ENCODE measurements around the gene CDKAL1.
"Not testable (repeated sequence)": the region's sequence is repeated elsewhere in the genome, so short reads cannot be mapped to it uniquely, and the experiment has no call there.

The CDKAL1 gene

DNA sequence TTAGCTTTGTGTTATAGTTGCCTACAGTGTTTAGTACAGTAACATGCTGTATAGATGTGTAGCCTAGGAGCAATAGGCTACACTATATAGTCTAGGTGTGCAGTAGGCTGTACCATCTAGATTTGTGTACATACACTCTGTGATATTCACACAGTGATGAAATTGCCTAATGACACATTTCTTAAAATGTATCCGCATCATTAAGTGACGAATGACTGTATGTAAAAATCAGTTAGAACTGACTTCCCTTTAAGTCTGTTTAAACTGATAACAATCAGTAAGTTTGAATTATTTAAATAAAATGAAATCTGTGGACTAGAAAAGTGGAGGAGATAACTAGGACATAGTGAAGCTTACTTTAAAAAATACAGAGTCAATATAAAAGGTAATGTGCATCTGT is 176.1 kb downstream of the CDKAL1 start:
- no peak for DNase-seq (ENCODE audit: low spot score)

DNA sequence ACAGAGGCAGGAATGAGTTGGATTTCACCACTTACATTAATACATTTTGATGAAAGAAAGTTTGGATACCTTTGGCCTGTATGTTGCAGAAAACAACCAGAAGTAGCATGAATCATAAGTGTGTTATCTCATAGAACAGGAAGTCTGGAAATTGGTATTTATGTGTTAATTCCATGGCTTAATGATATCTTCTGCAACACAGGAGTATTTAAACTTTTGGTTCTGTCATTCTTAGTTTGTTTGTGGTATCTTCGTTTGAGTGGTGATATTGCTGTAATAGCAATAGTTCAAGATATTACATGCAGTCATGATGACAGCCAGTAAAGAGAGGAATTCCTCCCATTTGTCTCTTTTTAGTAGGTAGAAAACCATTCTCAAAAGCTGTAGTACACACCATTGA is 177.3 kb downstream of the CDKAL1 start:
- DNase-seq (ENCODE audit: low spot score), result no peak

DNA sequence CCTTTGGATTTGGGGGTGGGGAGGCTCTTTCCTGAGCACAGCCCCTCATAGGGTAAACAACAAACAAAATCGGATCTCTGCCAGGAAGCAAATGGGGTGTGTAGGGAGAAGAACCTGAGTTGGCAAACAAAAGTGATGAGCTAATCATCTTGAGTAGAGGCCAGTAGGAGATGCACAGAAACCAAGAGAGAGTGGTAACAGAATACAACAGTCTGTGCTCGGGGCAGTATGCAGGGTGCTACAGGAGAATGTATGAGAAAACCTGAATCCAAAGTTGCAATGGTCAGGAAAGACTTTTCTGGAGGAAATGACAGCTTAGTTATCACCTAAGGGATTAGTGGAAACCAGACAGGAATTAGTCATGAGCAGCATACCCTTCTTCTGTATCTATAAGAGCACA is 177.8 kb downstream of the CDKAL1 start:
- DNase-seq (ENCODE audit: low spot score), result no peak

DNA sequence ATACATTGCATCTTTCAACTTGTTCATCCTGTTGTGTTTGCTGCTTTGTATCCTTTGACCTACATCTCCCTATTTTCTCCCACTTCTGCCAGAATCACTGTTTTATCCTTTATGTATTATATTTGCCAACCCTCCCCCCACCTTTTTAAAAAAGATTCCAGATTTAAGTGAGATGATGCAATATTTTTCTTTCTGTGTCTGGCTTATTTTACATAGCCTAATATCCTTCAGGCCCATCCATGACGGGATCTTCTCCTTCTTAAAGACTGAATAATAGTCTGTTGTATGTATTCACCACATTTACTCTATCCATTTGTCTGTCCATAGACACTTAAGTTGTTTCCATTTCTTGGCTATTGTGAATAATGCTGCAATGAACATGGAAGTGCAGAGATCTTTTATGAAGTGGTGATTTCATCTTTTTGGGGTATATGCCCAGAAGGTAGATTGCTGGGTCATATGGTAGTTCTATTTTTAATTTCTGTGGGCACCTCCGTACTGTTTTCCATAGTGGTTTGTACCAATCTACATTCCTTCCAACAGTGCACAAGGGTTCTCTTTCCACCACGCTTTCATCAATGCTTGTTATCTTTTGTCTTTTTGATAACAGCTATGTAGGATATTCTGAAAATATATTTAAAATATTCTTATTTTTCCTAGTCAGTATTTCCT is 181.0 kb downstream of the CDKAL1 start:
- DNase-seq (ENCODE audit: low spot score), result no peak

DNA sequence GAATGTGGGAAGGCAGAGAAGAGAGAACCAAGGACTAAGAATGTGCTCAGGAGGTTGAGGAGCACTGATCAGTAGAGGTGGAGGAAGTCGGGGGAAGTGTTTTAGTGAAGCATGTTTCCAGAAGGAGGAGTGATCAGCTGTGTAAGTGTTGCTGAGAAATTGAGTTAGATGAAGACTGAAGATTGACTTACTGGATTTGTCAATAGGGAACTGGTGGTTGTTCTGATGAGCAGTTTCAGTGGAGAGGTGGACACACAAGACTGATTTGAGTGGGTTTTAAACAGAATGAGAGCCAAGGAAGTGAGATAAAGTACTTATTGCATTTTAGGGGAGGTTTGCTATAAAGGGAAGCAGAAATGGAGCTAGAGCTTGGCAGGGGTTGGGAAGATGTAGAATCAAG is 182.6 kb downstream of the CDKAL1 start:
- no peak for DNase-seq (ENCODE audit: low spot score)

DNA sequence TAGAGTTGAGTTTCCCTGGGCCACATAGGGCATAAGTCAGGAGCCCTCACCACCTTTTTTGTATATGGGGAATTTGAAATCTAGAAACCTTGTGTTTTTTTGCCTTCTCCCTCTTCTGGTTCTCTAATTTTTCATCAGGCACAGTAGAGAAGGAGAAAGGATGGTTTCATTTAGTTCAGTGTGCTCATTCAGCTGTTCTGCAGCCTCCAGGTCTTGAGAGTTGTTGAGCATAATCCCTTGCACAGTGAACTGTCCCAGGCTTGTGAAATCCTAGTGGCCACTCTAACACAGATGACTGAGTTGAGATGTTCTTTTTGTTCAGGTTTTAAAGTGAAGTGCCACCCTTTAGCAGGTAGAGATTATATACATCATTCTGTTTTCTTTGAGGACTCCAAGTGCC is 183.5 kb downstream of the CDKAL1 start:
- DNase-seq (ENCODE audit: low spot score), result no peak

DNA sequence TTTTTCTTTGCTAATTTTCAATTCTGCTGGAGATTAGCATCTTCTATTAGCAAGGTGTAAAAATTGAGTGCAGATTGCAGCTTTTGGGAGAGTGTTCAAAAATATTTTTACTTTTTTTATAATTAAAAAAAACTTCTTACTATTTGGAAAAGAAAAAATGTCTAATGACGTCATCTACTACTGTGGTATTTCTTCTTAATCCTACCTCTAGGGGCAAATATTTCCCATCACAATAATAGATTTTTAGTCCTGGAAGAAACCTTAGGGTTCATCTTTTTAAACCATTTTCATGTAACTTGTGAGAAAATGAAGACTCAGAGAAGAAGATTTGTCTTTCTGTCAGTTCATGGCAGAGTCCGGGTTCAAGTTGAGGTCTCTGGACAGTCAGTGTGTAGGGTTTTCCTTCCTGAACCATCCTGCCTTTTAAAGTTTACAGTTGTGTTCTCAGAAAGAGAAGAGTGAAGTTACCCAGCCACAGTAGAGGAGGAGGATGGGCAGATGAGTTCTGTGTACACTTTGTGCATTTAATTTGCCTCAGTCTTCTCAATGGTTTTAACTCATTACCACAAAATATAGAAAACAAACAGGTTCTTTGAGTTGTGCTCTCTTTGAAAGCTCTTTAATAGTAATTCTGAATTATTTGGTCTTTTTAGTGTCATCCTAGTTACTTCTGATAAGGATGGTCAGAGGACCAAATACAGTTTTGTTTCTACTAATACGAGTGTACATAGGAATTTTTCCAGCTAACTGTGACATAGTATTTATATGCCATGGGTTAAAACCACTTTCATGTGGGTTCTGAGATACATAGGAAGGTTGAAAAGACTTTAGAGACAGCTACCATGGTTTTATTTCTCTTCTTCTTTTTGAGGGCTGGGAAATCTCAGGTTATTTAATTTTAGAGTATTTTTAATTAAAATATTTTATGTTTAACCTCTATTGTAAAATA is 184.7 kb downstream of the CDKAL1 start:
- no peak for DNase-seq (ENCODE audit: low spot score)

DNA sequence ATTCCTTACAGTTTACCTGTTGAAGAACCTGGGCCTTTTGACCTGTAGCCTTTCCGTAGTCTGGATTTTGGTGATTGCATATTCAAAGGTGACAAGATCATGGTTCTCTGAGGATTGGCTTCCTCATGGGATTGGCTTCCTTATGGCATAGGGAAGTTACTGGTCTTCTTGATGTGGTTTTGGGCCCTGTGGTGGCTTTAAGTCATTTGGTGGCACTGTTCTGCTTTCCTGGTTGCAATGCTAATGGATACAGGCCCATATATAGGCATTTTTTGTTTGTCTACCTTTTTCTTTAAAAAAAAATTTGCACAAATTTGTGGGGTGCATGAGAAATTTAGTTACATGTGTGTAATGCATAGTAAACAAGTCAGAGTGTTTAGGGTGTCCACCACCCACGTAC is 185.7 kb downstream of the CDKAL1 start:
- DNase-seq (ENCODE audit: low spot score), result no peak

DNA sequence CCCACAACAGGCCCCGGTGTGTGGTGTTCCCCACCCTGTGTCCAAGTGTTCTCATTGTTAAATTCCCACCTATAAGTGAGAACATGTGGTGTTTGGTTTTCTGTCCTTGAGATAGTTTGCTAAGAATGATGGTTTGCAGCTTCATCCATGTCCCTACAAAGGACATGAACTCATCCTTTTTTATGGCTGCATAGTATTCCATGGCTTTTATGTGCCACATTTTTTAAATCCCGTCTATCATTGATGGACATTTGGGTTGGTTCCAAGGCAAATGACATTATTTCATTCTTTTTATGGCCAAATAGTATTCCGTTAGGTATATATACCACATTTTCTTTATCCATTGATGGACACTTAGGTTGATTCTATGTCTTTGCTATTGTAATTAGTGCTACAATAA is 186.9 kb downstream of the CDKAL1 start:
- not testable (repeated sequence) for DNase-seq (ENCODE audit: low spot score)

DNA sequence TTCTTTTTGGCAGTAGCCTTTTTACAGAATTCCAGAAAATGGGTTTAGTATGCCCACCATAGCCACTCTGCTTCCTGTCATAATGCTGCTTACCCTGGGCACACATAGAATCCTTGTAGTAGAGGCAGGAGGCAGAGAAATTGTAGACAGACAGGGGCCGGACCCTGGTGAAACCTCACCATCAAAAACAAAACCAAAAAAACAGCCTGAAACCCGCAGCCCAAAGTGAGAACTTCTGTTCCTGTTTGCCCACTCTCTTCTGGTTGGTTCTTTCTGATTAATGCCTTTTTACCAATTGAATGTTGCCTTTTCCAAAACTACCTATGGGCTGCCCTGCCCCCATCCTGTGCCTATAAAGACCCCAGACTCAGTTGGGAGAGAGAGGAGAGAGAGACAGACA is 188.2 kb downstream of the CDKAL1 start:
- no peak for DNase-seq (ENCODE audit: low spot score)

DNA sequence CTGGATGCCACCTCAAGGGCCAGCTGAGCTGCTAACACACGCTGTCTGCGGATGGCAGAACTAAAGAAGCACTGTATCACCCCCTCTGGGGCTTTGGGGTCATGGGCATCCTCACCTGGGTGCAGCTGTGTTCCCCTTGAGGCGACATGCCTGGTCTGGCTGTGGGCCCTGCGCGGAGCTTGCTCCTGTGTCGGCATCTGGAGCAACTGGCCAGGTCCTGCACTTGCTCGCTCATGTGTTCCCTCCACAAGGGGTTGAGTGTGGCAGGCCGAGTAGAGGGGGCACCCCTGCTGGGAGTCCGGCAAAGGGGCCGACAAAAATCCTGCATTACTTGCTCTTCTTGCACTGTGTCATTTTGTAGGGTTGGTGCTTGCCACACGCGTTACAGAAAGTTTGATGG is 189.0 kb downstream of the CDKAL1 start:
- no peak for DNase-seq (ENCODE audit: low spot score)

DNA sequence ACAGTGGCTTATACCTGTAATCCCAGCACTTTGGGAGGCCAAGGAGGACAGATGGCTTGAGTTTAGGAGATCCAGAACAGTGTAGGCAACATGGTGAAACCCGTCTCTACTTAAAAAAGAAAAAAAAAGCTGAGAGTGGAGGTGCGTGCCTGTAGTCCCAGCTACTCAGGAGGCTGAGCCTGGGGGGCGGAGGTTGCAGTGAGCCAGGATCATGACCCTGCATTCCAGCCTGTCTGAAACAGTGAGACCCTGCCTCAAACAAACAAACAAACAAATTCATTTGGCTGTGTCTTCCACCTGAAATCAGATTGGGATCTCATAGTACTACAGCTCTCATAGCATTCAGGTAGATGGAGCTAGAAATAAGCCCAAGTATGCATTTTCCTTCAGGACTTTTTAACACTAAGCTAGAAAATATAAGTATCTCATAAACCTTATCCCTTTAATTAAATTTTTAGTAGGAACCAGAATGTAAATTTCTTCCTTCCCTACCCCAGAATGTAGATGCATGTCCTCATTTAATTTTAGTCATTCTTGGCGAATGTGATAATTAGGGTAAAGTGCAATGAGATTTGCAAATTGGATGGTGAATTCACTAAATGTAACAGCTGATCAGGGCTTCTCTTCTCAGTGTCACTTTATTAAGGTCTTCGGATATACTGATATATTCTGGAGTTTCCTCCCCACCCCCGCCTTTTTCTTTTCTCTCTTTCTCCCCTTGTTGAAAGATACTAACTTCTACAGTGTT is 190.4 kb downstream of the CDKAL1 start:
- no peak for DNase-seq (ENCODE audit: low spot score)

DNA sequence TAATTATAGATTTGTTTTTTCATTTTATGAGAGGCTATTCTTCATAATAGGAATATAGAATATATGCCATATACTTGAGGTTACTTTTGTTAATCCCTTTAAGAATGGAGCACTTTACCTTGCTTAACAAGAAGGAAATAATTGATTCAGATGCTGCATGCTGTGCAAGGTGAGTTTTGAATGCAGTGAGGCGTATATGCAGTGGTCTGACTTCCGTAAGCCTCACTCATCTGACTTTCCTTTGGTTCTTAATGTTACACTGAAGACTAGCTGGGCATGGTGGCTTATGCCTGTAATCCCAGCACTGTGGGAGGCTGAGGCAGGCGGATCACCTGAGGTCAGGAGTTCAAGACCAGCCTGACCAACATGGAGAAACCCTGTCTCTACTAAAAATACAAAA is 191.0 kb downstream of the CDKAL1 start:
- not testable (repeated sequence) for DNase-seq (ENCODE audit: low spot score)

DNA sequence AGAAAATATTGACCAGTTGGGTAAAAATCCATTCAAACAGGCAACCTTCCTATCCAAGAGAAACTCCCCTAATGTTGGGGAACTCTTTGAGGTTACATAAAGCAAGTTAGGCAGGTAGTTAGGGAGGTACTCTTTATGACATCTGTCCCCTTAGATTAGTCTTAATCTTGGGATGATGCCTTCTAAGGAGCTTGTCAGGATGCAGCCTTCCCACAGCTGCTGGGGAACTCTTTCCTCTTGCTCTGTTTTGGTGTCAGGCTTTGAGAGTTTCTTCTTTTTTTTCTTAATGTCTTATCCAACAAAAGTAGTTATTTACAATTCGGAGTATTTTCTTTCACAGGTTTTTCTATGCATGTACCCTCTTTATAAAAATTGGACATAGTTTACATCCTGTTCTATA is 194.8 kb downstream of the CDKAL1 start:
- DNase-seq (ENCODE audit: low spot score), result no peak

DNA sequence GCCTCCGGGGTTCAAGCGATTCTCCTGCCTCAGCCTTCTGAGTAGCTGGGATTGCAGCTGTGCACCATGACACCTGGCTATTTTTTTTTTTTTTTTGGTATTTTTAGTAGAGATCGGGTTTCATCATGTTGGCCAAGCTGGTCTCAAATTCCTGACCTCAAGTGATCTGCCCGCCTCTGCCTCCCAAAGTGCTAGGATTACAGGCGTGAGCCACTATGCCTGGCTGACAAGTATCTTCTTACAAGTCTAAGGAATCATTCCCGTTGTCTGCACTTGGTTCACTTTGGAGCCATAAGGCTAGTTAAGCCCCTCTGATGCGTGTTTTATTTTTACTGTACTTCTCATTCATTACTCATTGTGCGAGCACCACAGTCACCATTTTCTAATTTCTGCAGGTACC is 198.1 kb downstream of the CDKAL1 start:
- DNase-seq (ENCODE audit: low spot score), result not testable (repeated sequence)

DNA sequence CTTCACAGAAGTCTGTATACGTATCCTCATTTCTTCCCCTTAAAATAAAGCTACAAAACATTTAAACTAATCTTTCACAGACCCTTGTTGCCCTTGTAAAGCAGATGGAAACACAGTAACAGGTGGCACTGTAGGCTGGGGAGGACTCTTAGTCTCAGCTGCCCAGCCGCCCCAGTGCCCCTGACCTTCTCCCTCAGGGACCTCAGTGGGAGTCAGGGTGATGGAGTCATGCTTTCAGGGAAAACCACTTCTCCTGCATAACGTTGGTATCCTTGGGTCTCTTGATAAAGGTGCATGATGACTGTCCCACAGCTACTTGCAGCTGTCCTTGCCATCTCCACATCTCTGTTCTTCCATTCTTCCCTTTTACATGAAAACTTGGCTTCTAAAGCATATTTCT is 198.6 kb downstream of the CDKAL1 start:
- no peak for DNase-seq (ENCODE audit: low spot score)

DNA sequence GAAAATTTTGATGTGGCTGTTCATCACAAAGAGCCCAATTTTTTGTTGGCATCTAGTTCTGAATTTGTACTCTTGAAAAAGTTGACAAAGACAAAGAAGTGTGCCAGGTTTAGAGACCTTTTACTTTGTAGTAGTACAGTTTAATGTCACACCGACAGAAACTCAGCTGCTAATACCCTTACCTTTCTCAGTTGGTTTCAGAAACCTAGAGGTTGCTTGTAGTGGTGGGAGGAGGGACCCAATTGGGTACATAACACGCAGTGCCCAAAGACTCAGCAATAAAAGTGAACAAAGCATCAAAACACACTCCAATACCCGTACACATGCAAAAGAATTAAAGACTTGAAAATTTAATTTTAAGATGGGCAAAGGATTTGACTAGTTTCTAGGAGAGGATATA is 203.7 kb downstream of the CDKAL1 start:
- no peak for DNase-seq (ENCODE audit: low spot score)

DNA sequence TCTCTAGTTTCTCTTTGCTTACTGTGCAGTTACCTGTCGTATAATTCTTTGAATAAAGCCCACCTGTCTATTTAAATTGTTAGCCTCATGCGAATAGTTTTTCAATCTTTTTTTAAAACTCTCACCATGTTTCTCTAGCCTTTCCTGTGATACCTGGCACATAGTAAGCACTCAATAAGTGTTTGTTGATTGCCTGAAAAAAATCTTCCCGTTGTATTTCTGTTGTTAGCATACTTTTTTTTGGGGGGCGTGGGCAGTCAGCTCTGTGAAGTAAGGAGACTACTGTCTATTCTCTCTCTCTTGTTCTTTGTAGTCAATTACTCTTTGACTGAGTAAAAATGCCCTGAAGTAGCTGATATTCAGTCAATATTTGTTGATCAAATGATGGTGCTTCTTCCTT is 205.8 kb downstream of the CDKAL1 start:
- no peak for DNase-seq (ENCODE audit: low spot score)

DNA sequence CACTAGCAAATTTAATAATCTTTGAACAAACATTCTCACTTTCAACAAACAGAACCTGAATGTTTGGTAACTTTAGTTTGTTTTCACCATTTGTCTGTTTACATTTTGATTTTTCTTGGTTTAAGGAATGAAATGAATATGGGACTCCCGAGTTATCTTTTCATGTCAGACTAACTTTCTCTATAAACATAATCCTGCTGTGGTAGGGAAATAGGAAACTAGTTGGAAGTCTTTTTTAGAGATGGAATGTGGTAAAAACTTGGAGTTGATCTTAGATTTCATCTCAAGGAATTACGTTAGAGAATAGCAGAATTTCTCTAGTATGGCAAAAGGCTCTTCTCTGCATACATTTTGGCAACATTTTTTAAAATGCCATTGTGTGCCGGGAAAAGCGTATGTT is 206.5 kb downstream of the CDKAL1 start:
- no peak for DNase-seq (ENCODE audit: low spot score)

DNA sequence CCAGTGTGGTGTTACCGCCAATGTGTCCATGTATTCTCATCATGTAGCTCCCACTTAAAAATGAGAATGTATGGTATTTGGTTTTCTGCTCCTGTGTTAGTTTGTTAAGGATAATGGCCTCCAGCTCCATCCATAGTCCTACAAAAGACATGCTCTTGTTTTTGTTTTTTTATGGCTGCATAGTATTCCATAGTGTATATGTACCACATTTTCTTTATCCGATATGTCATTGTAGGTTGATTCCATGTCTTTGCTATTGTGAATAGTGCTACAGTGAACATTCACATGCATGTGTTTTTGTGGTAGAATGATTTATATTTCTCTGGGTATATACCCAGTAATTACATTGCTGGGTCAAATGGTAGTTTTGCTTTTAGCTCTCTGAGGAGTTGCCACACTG is 207.2 kb downstream of the CDKAL1 start:
- no peak for DNase-seq (ENCODE audit: low spot score)

DNA sequence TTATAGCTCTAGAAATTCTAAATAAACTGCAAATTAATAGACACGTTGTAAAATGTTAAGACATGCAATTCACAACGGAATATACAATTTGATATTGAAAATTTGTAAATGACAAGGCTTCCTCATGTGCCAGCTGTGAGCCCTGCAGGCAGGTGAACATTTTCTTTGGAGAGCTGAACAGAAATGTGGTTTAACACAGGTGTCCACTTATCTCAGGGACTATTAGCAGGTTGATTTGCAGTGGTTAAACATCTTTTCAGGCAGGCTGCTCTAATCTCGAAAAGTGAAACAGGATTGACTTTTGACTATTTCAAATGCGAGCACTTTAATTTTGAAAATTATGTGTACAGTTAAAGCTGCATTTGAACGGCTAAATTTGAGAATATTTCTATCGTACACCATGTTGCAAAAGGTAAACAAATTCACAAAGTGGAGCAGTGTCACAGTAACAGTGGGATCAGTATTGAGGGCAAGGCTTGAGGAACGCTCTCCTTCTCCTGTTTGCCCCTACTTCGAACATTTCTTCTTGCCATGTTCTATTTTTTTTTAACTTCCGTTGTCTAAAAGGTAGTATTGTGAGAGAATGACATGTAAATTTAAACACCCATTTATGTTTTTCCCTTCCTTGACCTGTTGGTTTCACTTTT is 210.8 kb downstream of the CDKAL1 start:
- no peak for DNase-seq (ENCODE audit: low spot score)

DNA sequence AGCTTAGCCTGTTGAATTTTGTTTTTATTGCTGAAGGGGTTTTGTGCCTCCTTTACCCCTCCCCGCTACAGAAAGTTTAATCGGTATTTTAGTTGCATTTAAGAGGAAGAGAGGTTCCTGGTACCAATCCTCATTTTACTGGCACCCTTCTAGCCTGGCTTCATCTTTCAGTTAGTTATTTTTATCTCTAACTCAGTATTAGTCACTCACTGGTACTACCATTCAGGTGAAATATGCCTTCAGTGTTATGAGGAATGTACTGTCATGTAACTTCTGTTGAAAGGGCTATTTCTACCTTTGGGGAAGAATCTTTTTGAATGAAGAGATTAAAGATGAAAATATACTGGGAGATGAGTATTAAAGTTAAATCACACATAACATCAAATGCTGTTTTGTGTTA is 211.8 kb downstream of the CDKAL1 start:
- no peak for DNase-seq (ENCODE audit: low spot score)
